Prostate gland (tissue), 2 donors: Measurements from ENCODE around the gene ERC2. TPM values are rescaled to one million over a fixed set of nuclear protein-coding genes. Genes with fewer than 3 reads are reported as not detected.

Source experiments
- DNase-seq: peaks from one replicate; pipeline ENCODE4 v3.0.0-alpha.2; 2019; ENCODE audit warnings: low spot score
- H3K27ac ChIP-seq, 2 donors: fragments of 200-600 bp; sonication (generic); 2 replicates each; pipeline ENCODE4 v1.5.1; 2017 to 2019
- H3K27me3 ChIP-seq: fragments of 200-600 bp; sonication (generic); replicated peaks from 2 replicates; pipeline ENCODE4 v1.5.1; 2019; ENCODE audit not compliant: insufficient read depth
- H3K36me3 ChIP-seq, 2 donors: fragments of 200-600 bp; sonication (generic); 1 replicate in 1 of 2; 2 replicates in 1 of 2; pipeline versions ENCODE4 v1.5.1 to v1.8.1; 2017 to 2019
- H3K4me1 ChIP-seq: fragments of 200-600 bp; sonication (generic); replicated peaks from 2 replicates; pipeline ENCODE4 v1.5.1; 2019
- H3K4me3 ChIP-seq, 2 donors: fragments of 200-600 bp; sonication (generic); 2 replicates each; pipeline ENCODE4 v1.5.1; 2017 to 2019
- H3K9me3 ChIP-seq: fragments of 200-600 bp; sonication (generic); 2 replicates; pipeline ENCODE4 v1.5.1; 2017
- CTCF ChIP-seq, 4 experiments: fragments of 200-600 bp in 2 of 4; fragments of 450-650 bp in 2 of 4; sonication (generic) in 2 of 4; IDR thresholded peaks; 1 replicate in 3 of 4; 2 replicates in 1 of 4; pipeline ENCODE4 v1.5.1; 2016 to 2019; ENCODE audit warnings: antibody characterized with exemption in 4 of 4, mild to moderate bottlenecking in 2 of 4, moderate library complexity in 2 of 4
- POLR2A ChIP-seq: fragments of 450-650 bp; IDR thresholded peaks from one replicate; pipeline ENCODE4 v1.6.1; 2016; ENCODE audit warnings: antibody characterized with exemption, mild to moderate bottlenecking
- POLR2AphosphoS5 ChIP-seq: sonication (generic); formaldehyde crosslinking; IDR thresholded peaks from one replicate; pipeline ENCODE4 v1.6.1; 2017; ENCODE audit warnings: antibody characterized with exemption
- WGBS: methylation state at CpG from one replicate; pipeline ENCODE4 v1.1.5; 2018; 5-methylcytosine and 5-hydroxymethylcytosine counted together
- intact Hi-C: fragments of 100-400 bp; cut with DNase I; formaldehyde crosslinking; loops from one replicate; pipeline ENCODE4 v1.14.2; 2022
- total RNA-seq, 2 donors: library from RNA; depleted of rRNA; stranded (reverse); fragments of >200 nt; gene quantifications; one replicate each; pipeline ENCODE4 v1.1.0, GENCODE V29; 2016

Gene ERC2
- total RNA-seq, 2 donors from 2014 or later = 1.0 to 2.7 TPM

GRCh38 chr3:56379723-56380287 is 88.5 kb downstream of the ERC2 start:
- intact Hi-C loops = no loop called here
- Histone ChIP-seq H3K9me3 (no peaks in the 10 kb centered on the region), H3K27me3 (no peaks in the 10 kb centered on the region), H3K4me1 (no peaks in the 10 kb centered on the region), H3K36me3 (no peaks in the 10 kb centered on the region), H3K27ac (no peak overlapping the region), H3K4me3 (no peak overlapping the region)
- TF ChIP-seq POLR2A = no peak
- no peak for TF ChIP-seq POLR2AphosphoS5
- TF ChIP-seq CTCF (IDR thresholded peaks at IDR 0.05) = no peak
- 59% methylated on average over 7 of the region's 7 CpGs for WGBS
- no peak for DNase-seq

- 88% methylated on average over 3 of the region's 3 CpGs for whole genome bisulfite sequencing
- Histone ChIP-seq H3K27me3 (no peaks in the 10 kb centered on the region), H3K36me3 (no peaks in the 10 kb centered on the region), H3K4me1 (no peaks in the 10 kb centered on the region), H3K27ac (no peak overlapping the region), H3K9me3 (no peaks in the 10 kb centered on the region), H3K4me3 (no peak overlapping the region)
- intact Hi-C loops = no loop called here
- DNase-seq = no peak
- TF ChIP-seq POLR2A = no peak
- no peak for TF ChIP-seq POLR2AphosphoS5
- no peak for TF ChIP-seq CTCF (IDR thresholded peaks at IDR 0.05)
Observed at GRCh38 chr3:56375654-56376053, 92.6 kb downstream of the ERC2 start.

- no peaks in the 10 kb centered on the region for H3K4me1 ChIP-seq
- no peaks in the 10 kb centered on the region for H3K36me3 ChIP-seq
- H3K4me3 ChIP-seq = no peak overlapping the region
- no peaks in the 10 kb centered on the region for H3K27me3 ChIP-seq
- DNase-seq = no peak
- H3K27ac ChIP-seq = no peak overlapping the region
- intact Hi-C loops = no loop called here
- no peak for TF ChIP-seq POLR2AphosphoS5
- TF ChIP-seq POLR2A = no peak
- TF ChIP-seq CTCF (IDR thresholded peaks at IDR 0.05) = no peak
- 57% methylated on average over 1 of the region's 1 CpG for WGBS
- H3K9me3 ChIP-seq = no peaks in the 10 kb centered on the region
Observed at GRCh38 chr3:56373386-56373785, 94.9 kb downstream of the ERC2 start.

GRCh38 chr3:56370991-56371775 is 97.1 kb downstream of the ERC2 start:
- WGBS = 67% methylated on average over 3 of the region's 3 CpGs
- H3K27ac ChIP-seq = no peak overlapping the region
- no peak overlapping the region for H3K4me3 ChIP-seq
- no peak for DNase-seq
- no peaks in the 10 kb centered on the region for H3K36me3 ChIP-seq
- no peaks in the 10 kb centered on the region for H3K9me3 ChIP-seq
- TF ChIP-seq CTCF (IDR thresholded peaks at IDR 0.05) (no peak), POLR2AphosphoS5 (no peak), POLR2A (no peak)
- no peaks in the 10 kb centered on the region for H3K4me1 ChIP-seq
- intact Hi-C loops = no loop called here
- no peaks in the 10 kb centered on the region for H3K27me3 ChIP-seq

GRCh38 chr3:56369914-56370313 is 98.4 kb downstream of the ERC2 start:
- no peaks in the 10 kb centered on the region for H3K9me3 ChIP-seq
- H3K27me3 ChIP-seq = no peaks in the 10 kb centered on the region
- 51% methylated on average over 3 of the region's 3 CpGs for WGBS
- intact Hi-C loops = no loop called here
- H3K27ac ChIP-seq = no peak overlapping the region
- no peak overlapping the region for H3K4me3 ChIP-seq
- H3K36me3 ChIP-seq = no peaks in the 10 kb centered on the region
- TF ChIP-seq POLR2AphosphoS5 (no peak), POLR2A (no peak), CTCF (IDR thresholded peaks at IDR 0.05) (no peak)
- no peak for DNase-seq
- H3K4me1 ChIP-seq = no peaks in the 10 kb centered on the region
